GM18867 (cell line): Measurements from ENCODE around the gene FOXF2.
"Not testable (repeated sequence)": the region's sequence is repeated elsewhere in the genome, so short reads cannot be mapped to it uniquely, and the experiment has no call there.

Source experiments
- ATAC-seq: cut with Tn5 transposase; IDR thresholded peaks from one replicate; pipeline ENCODE4 v1.9.1; 2021; ENCODE audit warnings: mild to moderate bottlenecking, moderate library complexity; ENCODE audit not compliant: unreplicated experiment

FOXF2 gene

DNA sequence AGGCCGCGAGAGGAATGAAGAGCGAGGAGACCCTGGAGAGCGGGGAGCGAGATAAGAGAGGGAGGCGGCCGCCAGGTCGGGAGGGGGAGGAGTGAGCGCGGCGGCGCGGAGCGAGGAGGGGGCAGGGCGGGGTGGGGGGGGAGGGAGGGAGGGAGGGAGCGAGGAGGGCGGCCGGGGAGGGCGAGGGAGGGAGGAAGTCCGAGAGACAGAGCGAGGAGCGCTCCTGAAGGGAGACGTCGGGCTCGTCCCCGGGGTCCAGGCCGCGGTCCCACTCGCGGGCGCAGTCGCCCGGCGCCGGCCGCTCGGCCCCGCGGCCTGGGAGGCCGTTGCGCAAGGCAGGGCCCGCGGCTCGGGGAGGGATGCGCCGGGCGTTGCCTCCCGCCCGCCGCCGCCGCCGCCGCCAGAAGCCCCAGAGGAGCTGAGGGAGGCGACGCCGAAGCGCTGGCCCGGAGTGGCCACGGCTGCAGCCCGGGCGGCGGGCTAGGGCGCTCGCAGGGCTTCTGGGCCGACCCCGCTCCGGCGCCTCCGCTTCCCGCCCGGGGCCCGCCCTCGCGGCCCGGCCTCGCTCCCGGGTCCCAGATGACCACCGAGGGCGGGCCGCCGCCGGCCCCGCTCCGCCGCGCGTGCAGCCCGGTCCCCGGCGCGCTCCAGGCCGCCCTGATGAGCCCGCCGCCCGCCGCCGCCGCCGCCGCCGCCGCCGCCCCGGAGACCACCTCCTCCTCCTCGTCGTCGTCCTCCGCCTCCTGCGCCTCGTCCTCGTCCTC is at the start of gene FOXF2:
Gene FOXF2, plus strand, starts transcription at position 208 of the 764 bp plus-strand sequence. Its CDS starts 372 bp downstream, at position 580.
- ATAC-seq: no peak

DNA sequence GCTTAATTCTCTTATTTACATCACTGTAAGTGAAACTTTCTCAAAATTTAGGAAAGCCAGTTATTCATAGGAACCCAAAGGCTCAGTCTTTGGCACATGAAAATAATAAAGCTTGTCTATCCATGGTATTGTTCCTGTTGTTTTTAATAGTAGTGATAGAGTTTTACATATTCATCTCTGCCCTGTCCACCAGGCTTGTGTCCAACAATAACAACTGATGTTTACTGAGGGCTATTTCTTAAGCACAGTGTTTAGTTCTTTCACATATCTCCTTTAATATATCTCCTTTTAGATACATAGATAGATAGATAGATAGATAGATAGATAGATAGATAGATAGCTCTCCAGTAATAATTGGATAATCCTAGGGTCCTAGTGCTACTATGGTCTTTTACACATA is 43.3 kb upstream of the FOXF2 start:
- no peak for ATAC-seq

DNA sequence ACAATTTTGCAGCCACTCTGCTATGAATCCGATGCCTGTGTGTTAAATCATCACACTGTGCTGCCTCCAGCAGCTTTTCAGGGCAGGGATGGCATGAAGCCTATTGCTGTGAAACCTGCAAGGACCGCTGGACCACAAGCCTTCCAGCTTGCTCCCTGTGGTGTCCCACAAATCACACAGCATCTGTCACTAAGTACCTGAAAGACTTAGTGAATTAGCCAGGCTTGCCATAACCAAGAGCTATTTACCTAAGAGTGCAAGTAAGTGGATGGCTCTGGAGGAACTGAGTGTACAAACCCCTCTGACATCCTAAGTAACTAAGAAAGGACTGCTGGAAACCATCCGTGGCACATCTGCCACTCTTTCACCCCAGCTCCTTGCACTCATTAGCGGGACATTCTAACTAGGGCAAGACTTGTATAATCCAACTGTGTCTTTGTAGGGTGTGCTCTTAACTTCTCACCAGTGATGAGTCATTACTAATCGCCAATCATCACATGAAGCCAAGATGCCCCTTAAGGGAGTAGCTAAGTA is 42.8 kb upstream of the FOXF2 start:
- no peak for ATAC-seq

DNA sequence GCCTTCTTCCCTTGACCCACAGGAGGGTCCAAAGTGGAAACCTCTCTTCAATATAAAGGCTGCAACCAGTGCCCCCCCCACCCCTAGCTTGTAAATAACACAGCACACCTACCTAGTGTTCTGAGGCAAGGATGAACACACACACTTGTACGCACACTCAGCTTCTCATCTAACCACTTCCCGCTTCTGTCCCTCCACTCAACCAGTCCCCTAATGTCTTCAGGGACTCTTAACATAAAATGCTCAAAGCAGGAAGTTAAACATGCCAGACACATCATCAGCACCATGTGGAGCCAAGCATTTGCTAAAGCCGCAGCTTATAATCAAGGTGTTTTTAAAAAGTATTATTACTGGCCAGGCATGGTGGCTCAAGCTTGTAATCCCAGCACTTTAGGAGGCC is 42.2 kb upstream of the FOXF2 start:
- ATAC-seq: no peak

DNA sequence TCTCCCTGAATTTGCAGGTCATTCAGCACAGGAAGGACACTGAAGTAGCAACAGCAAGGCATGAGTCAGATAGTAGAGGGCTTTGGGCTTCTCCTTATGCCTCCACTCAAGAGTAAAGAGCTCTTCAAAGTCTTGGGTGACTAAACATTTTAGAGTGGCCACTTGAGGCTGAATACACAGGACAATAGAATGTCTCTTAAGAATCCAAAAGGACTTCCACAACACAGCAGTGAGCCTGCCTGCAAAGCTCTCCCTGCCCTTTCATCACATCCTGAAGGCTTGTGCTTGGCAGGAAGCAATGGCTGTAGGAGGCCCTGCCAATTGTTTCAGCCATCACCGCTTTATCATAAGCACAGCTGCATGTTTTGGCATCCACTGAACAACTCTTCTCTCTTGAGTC is 40.7 kb upstream of the FOXF2 start:
- no peak for ATAC-seq

DNA sequence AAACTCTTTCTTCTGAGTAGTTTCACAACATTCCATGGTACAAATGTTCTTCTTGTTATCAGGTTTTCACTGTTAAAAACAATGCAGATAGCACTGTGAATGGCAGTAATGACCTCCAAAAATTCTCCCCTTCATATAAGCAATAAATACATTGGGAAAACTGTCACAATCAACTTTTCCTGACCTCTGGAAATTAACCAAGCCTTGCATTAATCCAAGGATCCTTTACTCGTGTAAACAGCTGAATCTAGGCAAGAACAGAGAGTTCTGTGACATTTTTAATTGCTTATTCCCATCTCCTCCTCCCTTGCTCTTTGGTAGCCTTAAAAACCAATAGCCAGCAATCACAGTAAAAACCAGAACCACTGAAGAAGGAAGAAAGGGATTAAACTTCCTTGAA is 39.7 kb upstream of the FOXF2 start:
- no peak for ATAC-seq

DNA sequence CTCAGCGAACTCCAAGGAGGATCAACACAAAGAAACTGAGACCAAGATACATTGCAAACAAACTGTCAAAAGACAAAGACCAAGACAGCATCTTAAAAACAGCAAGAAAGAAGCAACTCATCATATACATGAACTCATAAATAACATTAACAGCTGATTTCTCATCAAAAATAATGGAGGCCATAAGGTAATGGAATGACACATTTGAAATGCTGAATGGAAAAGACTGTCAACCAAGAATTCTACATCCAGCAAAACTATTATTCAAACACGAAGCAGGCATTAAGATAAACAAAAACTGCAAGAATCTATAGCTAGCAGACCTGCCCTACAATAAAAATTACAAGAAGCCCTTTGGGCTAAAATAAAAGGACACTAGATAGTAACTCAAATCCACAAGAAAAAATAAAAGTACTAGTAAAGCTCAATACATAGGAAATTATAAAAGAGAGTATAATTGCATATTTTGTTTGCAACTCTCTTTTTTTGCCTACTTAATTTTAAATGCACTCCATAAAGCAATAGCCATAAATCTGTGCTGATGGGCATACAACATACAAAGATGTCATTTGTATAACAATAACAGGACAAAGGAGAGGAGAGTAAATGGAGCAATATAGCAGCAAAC is 37.9 kb upstream of the FOXF2 start:
- no peak for ATAC-seq

DNA sequence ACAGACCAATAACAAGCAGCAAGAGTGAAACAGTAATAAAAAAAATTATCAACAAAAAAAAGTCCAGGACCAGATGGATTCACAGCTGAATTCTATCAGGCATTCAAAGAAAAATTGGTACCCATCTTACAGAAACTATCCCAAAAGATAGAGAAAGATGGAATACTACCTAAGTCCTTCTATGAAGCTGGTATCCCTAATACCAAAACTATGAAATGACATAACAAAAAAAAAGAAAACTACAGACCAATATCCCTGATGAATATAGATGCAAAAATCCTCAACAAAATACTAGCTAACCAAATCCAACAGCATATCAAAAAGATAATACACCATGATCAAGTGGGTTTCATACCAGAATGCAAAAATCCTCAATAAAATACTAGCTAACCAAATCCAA is 34.3 kb upstream of the FOXF2 start:
- ATAC-seq: not testable (repeated sequence)

DNA sequence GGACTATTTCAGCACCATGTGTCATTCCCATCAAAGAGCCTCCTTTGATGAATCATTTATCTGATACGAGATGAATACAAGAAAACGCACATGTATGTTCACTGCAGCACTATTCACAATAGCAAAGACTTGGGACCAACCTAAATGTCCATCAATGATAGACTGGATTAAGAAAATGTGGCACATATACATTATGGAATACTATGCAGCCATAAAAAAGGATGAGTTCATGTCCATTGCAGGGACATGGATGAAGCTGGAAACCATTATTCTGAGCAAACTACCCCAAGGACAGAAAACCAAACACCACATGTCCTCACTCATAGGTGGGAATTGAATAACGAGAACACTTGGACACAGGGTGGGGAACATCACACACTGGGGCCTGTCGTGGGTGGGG is 27.7 kb upstream of the FOXF2 start:
- not testable (repeated sequence) for ATAC-seq

DNA sequence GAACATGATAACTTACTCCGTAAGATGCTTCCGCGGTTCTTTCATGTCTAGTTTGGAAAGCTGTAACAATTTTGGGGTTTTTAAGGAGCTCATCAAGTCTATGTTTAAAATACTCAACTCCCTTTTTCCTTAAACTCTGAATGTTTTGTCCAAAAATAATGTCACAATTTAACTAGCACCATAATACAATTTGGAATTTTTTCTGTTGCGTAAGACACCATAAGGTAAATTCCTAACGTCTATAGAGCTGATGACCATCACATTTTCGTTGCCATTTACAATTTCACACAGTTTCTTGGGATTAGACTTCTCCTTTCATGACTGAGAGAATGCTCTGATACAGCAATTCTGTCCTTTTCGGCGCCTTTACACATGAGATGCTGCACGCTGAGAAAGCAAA is 26.7 kb upstream of the FOXF2 start:
- no peak for ATAC-seq

DNA sequence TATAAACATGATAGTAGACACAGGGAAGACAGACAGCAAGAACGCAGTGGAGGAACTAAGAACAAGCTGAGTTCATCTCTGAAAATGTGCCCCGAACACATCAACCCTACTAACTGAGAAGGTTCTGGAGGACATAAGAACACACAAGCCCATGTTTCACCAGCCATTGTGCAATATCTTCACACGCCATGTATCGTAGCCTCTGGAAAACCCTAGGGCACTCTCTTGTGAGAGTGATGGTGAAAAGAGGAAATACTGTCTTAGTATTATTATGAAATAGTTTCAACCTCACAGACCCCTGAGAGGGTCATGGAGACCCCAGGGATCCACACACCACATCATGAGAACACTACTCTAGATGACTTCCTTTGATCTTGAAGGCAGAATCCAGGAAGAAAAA is 26.1 kb upstream of the FOXF2 start:
- ATAC-seq: no peak

DNA sequence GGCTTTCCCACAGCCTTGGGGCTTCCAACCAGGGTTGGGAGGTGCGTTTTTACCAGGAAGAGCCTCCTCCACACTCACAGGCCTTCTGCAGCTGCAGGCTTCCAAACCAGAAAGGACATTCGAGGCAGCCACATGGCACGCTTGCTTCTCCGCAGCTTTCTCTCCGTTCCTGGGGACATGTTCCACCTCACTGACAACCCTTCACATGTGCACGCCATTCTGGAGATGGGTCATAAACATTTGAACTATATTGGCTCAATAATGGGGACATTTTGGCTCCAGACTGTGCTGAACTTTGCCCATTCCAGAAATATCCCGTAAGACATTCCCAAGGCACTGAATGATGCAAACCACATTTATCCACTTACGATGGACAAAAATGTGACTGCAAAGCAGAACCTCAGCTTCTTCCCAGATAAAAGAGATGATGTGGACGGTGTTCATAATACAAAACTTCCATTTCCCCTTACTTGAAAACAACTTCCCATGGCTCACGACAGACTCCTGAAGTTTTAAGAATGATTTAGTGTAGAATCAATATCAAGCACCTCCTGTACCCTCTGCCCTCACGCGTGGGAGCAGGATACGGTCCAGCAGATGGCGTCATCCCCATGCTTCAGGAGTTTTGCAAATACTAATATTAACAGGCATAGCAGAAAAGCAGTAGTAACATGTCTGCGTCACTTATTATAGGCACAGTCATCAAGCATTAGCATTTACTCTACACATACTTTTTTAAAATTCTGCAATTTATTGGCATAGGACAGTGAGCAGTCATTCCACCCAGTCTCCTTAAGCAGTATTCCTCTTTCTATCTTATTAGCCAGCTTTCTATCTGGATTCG is 25.4 kb upstream of the FOXF2 start:
- no peak for ATAC-seq

DNA sequence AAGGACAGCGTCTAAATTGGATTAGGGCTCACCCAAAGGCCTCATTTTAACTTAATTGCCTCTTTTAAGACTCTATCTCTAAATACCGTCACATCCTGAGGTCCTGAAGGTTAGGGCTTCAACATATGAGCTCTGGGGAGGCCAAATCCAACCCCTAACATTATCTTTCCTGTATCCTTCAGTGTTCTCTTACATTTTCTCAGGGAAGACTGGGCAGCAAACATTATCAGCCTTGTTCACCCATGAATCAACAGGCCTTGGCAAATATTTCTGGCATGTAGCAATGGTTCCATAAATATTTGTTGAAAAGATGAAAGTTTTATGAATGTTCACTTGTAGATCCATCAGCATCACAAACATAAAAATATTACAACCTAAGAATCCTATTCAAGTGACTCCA is 24.6 kb upstream of the FOXF2 start:
- no peak for ATAC-seq

DNA sequence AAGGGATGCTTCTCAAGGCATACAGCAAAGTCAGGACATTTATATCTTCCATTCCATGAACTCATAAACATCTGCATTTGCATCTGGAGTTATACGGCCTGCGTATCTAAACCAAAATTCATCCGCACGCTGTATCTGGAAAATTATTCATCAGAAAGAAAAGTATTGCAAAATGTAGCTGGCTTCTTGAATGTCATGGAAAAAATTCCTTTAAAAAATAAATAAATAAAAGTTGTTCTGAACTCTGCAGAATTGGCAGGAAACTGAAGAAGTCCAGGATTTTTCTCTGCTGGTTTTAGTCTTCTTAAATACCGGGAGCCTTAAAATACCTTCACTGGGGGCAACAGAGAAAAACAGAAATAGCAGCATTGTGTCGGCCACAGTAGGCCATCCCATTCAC is 23.7 kb upstream of the FOXF2 start:
- no peak for ATAC-seq

DNA sequence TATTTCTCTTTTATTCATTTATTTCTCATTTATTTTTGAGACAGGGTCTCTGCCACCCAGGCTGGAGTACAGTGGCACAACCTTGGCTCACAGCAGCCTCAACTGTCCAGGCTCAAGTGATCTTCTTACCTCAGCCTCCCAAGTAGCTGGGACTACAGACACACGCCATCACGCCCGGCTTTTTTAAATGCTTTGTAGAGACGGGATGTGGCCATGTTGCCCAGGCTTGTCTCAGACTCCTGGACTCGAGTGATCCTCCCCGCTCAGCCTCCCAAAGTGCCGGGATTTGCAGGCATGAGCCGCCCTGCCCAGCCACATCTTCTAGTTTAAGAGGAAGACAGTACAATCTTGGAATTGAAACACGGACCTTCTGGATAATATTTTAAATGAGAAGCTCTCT is 21.6 kb upstream of the FOXF2 start:
- ATAC-seq: no peak

DNA sequence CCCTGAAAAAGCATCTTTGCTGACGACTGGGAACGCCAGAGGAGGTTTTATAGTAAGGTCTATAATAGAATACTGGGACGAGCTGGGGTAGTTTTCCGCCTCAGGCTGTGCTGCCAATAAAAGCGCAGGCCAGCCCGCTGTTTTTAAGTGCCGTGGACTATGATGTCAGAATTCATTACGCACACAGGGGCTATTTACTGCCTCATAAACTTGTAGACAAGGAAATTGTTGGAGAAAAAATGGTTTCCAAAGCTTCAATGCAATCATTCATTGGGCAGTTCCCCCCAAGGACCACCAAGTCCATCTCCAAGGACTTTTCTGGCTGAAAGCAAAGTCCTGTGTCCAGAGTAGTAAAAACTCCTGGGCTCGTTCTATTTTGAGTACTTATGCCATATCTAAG is 20.4 kb upstream of the FOXF2 start:
- no peak for ATAC-seq

DNA sequence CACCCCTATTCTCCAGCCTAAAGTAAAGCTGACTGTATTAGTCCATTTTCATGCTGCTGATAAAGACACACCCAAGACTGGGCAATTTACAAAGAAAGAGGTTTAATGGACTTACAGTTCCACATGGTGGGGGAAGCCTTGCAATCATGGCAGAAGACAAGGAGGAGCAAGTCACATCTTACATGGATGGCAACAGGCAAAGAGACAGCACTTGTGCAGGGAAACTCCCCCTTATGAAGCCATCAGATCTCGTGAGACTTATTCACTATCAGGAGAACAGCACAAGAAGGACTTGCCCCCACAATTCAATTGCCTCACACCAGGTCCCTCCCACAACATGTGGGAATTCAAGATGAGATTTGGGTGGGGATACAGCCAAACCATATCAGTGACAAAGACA is 19.7 kb upstream of the FOXF2 start:
- ATAC-seq: not testable (repeated sequence)

DNA sequence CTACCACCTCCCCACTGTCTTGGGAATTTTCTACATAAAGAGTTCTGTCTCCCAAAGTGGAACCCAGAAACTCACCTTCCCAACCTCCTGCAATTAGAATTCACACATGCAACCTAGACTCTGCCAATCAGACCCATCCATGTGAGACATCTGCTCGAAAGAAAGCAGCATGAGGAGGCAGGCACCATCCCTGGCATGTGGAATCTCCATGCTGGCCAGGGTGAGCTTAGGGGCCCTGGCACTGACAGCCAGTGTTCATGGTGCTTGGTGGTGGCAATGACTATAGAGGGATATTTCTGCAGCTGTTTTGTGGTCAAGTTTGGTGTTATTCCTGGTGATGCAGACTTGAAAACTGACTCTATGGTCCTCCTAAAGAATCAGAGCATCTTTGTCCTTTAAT is 17.4 kb upstream of the FOXF2 start:
- ATAC-seq: no peak

DNA sequence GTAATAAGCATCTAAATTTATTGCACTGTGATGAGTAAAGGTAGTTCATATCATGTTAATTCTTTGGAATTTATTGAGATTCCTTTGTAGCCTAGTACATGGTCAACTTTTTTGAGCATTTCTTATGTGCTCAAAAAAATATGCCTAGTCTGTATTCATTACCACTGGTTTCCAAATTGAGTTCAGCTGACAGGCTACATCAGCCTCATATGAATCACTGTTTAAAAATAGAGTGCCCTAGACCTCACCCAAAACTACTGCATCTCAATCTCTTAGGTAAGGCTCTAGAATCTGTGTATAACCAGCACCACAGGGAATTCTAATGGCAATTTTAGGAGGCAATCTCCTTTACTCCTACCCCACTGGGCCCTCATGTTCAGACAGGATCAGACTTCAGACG is 16.7 kb upstream of the FOXF2 start:
- ATAC-seq: no peak

DNA sequence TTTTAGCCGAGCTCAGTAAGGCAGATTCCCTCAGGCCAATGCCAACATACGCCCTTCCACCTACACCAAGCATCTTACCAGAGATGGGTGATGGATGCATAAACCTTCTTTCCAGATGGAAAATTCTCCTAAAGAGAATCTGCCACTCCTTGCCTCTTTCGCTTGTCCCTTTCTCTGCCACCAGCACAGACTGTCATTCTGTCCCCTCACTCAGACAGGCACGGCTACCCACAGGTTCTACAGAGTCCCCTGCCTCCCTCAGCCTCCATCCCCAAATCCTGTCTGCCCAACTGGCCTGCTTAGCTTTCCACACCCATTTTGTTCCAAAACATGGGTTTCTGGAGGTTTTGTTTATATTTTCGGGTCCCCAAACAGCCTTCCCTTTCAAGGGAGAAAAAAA is 12.7 kb upstream of the FOXF2 start:
- no peak for ATAC-seq

DNA sequence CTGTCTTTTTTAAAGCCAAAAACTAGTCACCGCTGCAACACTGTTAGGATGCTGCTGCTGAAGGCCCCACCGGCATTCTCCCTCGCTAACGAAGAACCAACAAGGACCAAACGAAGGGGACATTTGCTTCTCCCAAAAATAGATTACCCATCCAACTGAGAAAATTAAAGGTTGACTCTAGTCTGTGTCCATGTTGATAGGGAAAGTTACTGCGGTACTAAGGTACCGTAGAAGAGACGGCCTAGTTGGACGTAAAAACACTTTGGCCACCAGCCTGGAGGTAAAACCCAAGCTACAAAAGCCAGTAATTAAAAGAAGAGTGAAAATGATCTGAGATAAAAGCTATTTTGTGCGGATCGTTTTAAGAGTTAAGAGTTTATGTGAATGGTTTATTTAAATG is 11.8 kb upstream of the FOXF2 start:
- no peak for ATAC-seq
